Retina (tissue), 1 donor: ENCODE results near the gene TCN2.
A peak's percentile ranks its signal among the peaks of the same experiment; 100 is the strongest.
"Not testable (repeated sequence)": the region's sequence is repeated elsewhere in the genome, so short reads cannot be mapped to it uniquely, and the experiment has no call there.

Source experiments
- DNase-seq: peaks from one replicate; pipeline ENCODE4 v3.0.0-alpha.2; 2016

The TCN2 gene

DNA sequence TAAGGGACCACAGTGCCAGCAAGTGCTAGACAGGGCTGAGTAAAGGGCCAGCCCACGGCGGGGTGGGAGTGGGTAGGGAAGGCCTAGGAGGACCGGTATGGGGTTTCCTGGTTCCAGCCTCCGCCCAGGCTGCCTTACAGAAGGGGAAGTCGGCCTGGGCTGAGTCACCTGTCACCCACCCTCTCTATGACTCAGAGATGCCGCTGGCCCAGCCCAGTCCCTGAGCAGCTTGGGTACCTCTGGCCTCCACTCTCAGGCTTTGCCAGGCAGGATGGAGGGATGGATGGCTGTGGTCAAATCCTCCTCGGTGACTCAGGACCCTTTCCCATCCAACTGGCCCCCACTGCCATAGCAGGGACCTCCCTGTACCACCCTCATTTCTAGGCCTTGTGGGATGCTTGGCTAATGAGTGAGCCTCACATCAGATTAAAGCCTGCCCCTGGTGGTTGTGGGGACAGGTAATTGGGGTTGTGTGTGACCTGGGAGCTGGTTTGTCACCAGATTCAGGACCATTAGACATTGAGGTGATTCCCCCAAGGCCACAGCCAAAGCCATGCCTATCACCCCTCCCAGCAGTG is 42.5 kb downstream of the TCN2 start:
- DNase-seq, result no peak

DNA sequence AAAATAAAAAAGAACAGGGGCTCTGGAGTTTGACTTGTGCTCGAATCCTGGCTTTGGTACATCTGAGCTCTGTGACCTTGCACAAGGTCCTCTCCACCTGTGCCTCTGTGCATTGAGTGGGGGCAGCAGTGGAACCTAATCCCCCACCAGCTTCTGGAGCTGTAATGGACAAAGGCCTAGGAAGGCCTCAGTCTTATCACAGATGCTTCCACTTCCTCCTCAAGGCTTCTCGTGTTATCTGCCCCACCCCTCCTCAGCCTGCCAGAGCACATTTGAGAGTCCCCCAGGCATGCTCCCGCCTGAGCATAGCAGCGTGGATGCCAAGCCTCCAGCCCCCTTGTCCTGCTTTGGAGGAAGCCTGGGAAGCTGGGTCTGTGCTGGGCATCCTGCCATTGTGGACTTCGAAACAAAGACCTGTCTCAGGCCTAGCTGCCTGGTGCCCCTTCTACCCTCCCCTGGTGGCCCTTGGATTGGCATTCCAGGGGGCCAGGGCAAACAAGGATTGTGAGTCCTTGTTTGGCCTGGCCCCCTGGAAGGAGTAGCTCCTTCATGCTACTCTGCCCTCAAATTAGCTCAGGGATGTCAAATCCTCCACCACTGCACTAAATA is 43.6 kb downstream of the TCN2 start:
- no peak for DNase-seq

DNA sequence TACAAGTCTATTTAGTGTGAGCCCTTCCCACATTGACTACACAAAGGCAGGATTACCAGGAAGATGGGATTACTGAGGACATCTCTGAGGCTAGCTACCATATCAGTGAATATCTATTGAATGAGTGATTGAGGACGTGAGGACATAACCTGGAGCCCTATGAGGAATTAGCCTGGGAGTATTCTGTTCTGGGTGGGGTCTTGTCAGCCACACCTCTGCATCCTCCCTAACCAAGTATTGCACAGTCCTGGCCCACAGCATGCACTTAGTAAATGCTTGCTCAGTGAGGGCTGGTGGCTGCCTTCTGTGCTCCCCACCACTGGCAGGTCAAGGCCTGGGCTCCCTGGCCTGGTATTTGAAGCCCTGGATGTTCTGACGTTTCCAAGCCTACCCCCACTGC is 45.9 kb downstream of the TCN2 start:
- DNase-seq, result no peak

DNA sequence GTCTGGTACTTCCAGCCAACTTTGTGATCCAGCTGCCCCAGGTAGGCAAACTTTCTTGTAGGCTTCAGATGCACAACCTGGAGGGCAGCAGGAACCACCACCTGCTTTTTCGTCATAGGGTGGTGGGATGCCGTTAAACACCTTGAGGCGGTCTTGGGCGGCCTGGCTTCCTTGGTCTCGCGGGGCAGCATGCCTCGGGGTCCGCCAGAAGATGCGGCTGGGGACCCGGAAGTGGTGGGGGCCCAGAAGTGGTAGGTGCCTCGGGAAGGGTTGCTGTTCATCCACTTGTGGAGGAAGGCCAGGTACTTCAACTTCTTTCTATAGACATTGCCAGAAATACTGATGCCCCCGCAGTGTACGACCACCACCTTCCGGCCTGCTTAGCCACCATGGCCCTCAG is 47.4 kb downstream of the TCN2 start:
- no peak for DNase-seq

DNA sequence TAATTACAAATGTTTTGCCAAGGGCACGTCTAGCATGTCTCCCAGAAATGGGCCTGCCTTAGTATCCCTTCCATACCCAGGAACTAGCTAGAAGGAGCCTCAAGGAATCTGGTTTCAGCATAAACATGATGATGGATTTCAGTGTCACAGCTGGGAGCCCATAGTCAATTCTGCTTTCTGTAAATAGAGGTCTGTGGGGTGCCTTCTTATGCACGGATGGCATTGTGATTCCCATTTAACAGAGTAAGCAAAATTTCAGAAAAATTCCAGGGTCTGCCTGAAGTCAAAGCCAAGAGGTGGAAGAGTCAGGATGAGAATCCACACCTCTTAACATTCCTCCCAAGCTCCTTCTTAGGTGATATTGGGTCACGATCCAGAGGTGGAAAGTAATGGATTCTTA is 48.6 kb downstream of the TCN2 start:
- DNase-seq, result no peak

DNA sequence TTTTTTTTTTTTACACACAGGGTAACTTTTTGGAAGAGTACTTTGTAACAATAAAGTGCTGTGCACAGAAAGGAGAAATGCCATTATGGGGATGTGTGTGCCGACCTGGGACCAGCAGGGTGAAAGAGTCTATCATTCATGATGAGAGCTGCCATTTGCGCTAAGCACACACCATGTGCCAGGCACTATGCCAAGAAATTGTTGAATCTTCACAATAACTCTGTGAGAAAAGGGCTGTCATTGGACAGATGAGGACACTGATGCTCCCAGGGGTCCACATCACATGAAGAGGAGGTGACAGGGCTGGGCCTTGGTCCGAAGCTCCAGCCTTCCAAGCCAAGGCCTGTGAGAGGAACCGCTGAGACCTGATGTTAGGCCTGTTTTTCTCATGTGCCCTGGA is 55.1 kb downstream of the TCN2 start:
- no peak for DNase-seq

DNA sequence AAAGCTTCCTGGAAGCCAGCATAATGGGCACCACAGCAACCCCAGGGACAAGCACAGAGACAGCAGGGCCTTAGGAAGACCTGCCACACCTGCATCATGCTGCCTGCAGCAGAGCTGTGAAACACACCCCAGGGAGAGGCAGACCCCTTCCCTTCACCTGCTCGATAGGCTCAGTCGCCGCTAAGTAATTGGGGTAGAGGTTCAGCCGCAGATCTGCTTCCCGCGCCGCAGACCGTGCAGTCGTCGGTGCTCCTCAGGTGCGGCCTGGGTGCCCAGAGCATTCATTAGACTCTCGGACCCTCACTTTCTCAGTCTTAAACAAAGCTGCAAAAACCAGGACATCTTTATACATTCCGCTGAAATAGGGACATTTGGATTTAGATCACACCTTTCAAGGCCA is 57.8 kb downstream of the TCN2 start:
- no peak for DNase-seq

DNA sequence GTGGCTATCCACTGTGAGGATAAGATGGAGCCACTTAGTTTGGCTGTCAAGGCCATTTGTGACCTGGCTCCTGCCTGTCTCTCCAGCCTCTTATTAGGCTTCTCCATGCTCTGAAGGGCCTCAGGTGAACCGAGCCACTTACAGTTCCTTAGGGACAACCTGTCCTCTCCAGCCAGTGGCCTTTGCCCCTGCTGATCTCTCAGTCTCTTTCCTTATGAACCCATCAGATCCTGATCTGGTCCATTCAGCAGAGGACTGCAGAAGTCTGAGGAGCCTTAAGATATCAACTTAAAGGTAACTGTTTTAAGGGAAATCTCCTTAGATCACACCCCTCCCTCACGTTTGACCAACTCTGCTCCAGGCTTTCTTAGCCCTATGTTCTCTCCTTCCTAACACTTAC is 58.3 kb downstream of the TCN2 start:
- DNase-seq, result no peak

DNA sequence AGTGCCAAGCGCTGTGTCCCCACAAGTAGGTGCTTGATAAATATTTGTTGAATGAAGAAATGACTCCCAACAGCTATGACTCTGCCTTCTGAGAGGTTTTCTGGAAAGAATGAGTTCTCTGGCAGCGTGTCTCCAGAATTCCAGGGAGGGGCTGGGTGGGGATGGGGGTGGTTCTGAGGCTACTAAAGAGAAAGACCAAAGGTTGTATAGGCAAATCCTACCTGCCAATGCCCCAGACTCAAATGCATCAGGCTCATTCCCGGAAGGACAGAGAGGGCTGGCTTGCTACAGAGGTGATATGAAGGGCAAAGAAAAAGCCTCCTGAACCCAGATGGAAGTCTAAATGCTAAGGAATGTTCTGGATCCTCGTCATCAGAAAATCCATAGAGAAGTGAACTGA is 58.8 kb downstream of the TCN2 start:
- DNase-seq, result no peak

DNA sequence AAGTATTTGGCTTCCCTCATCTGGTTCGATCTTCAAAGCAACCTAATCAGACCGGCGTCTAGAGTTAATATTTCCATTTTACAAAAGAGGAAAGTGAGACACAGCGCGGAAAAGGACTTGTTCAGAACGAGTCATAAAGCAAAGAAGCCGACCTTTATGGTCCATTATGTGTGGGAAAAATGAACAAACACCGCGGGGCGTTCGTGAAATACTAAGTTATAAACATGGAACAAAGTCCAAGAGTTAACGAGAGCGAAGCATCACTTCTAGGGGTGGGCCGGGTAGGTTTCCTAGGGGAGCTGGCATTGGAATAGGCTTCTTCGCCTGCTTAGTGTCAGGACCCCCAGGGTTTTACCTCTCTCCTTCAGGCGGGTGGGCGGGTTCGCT is 60.1 kb downstream of the TCN2 start:
- DNase-seq, result no peak

DNA sequence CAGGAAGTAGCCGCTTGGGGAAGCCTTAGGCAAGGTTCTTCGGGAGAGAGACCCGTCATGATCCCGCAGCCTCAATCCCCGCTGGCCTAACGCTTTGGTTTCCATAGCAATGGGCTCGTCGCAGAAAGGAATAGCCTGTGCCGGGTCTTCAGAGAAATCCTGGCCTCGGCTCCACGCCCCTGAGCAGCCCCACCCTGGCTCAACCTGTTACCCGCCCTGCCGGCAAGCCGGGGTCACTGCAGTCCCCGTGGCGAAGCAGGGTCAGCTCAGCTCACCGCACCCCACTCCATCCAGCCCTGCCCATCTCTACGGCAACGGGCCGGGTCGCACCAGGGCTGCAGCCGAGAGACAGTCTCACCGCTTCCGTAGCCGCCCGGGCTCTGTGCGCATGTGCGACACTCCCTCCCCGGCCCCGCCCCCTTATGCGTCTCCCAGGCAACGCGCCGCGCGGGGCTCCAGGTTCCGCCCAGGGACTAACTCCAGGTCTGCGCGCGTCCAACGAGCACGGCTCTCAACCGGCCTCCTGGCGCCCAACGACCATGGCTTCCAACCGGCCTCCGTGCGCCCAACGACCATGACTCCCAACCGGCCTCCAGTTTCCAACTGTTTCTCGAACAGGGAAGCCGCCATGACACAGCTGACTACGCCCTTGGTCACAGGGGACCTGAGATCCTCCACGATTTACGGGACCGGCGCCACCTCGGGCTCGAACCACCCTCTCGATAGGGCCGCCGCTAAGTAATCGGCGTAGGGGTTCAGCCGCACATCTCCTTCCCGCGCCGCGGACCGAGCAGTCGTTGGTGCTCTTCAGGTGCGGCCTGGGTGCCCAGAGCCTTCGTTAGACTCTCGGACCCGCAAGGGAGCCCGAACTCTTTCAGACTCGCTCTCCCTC is 60.8 kb downstream of the TCN2 start, which contains the start of gene DUSP18:
DUSP18 (minus strand) TSS at position 382 of the 892 bp plus-strand sequence. CDS start 3,872 bp downstream, outside the sequence.
- DNase-seq, result peak; percentile 99

DNA sequence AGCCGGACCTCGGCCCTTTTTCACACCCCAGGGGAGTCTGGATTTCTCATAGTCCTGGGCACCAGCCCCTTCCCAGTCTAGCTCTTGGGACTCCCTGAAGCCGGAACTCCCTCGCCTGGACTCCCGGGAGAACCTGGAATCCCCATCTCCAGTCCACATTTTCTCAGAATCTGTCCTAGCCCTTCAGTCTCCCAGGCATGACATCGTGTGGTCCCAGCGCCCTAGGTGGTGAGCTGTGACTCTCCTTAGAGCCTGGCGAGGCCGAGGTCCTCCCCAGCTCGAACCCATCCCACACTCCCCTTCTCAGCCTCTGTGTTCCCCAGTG is 61.4 kb downstream of the TCN2 start:
- DNase-seq, result no peak

DNA sequence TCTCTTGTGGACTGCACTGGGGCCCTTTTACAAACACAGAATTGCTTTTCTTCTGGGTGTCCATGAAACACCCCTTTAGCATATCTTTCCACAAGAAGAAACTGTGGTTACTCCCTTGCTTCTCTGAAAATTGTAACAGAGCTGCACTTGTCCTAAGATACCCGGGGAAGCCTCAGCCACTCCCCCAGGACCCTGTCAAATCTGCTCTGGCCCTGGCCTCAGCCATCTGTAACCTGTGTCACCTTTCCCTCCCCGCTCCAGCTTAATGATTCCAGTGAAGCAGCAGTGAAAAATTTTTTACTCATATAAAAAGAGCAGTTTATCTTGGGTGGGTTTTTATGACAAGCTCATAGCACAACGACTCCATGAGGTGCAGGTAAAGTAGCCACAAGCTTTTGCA is 64.1 kb downstream of the TCN2 start:
- DNase-seq, result no peak

DNA sequence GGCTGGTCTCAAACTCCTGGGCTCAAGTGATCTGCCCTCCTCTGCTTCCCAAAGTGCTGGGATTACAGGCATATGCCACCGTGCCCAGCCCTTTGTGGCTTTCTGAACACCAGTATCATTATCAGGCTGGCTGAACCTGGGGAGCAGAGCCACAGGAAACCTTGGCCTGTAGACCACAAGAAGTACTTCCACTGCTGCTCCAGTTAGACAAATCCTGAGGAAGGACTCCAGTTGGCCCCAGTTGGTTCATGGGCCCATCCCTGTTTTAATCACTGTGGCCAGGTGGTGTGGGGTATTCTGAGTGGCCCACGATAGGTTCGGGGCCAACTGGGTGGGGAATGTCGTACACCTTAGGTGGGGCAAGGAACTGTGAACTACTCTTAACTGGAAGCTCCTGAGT is 66.2 kb downstream of the TCN2 start:
- DNase-seq, result no peak

DNA sequence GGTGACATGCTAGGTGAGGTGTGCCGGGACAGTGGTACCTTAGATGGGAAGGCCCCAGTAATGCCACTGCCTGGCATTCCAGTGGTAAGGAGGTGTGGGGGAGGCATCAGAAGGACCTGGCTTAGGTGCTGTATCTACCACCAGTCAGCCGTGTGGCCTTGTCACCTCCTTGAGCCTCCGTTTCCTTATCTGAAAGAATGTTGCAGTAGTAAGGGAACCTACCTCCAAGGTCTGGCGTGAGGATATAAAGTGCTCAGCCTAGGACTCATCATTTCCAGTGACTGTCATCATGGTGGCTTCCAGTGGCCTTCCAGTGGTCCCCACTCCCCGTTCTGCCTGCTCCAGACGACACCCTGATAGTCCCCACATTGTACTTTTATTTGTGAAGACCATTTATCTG is 67.5 kb downstream of the TCN2 start:
- no peak for DNase-seq

DNA sequence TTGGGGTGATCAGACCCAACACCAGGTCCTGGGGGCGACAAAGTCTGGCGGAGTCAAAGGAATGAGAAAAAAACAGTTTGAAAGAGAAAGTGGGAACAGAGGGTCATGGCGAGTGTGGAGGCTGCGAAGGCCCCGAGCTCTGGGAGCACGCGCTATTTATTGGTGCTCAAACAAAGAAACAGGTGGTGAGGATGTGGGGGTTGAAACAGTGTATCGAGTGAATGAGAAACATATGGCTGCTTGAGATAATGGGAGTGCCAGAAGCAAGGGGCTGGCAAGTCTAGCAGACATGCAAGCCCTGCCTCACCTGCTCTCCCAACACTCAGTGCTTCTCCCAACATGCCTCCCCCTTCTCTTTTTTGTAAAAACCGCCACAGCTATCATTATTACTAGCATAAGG is 68.5 kb downstream of the TCN2 start:
- DNase-seq, result peak; percentile 13

DNA sequence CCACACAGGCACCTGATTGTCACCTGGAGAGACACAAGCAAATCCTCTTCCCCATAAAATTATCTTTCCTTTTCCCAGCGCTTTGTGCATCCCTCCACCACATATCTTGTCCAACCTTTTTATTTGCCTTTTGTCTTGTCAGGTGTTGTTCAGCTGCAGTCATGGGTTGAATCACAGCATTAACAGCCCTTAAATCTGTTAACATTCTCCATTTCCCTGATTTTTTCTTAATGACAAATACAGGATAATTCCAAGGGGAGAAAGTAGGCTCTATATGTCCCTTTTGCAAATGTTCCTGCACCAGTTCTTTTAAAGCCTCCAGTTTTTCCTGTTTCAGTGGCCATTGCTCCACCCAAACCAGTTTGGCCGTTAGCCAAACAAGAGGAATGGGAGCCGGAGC is 69.6 kb downstream of the TCN2 start:
- not testable (repeated sequence) for DNase-seq
